ENCODE results near the gene PLPP7.

DNA sequence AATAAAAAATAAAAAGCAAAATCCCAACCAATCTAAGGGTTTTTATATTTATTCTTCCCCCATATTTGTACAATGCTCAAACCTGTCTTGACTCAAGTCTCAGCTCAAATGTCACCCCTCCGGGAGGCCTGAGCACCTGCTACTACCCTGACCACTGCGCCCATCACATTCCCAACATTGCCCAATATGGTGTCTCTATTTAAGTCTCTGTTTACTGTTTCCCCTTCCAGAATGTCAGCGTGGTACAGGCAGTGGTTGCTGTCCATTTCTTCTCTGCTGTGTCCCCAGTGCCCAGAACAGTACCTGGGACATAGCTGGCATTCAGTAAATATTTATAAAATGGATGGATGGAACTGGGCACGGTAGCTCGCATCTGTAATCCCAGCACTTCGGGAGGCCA lies 57.0 kb downstream of the PLPP7 start:
- TF ChIP-seq, protein P1, sequence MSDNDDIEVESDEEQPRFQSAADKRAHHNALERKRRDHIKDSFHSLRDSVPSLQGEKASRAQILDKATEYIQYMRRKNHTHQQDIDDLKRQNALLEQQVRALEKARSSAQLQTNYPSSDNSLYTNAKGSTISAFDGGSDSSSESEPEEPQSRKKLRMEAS (IDR thresholded peaks at IDR 0.05; ENCODE audit: low read depth, low read length) = no peak
- TF ChIP-seq, protein P2, sequence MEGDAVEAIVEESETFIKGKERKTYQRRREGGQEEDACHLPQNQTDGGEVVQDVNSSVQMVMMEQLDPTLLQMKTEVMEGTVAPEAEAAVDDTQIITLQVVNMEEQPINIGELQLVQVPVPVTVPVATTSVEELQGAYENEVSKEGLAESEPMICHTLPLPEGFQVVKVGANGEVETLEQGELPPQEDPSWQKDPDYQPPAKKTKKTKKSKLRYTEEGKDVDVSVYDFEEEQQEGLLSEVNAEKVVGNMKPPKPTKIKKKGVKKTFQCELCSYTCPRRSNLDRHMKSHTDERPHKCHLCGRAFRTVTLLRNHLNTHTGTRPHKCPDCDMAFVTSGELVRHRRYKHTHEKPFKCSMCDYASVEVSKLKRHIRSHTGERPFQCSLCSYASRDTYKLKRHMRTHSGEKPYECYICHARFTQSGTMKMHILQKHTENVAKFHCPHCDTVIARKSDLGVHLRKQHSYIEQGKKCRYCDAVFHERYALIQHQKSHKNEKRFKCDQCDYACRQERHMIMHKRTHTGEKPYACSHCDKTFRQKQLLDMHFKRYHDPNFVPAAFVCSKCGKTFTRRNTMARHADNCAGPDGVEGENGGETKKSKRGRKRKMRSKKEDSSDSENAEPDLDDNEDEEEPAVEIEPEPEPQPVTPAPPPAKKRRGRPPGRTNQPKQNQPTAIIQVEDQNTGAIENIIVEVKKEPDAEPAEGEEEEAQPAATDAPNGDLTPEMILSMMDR (IDR thresholded peaks at IDR 0.05; ENCODE audit: low read depth, low read length) = no peak
- no peak for TF ChIP-seq POLR2A (IDR thresholded peaks at IDR 0.05; ENCODE audit: extremely low read depth, insufficient read length)
- TF ChIP-seq MYC (IDR thresholded peaks at IDR 0.05; ENCODE audit: low read depth, low read length) = no peak
